Hepatocyte (in vitro differentiated cells): ENCODE results near the gene ARHGEF12.

Experiments used
- CTCF ChIP-seq: fragments of 200-600 bp; sonication (generic); IDR thresholded peaks from 2 replicates; pipeline ENCODE4 v1.5.1; 2016; ENCODE audit warnings: antibody characterized with exemption, mild to moderate bottlenecking; ENCODE audit not compliant: poor library complexity
- EZH2 ChIP-seq: fragments of 200-600 bp; sonication (generic); IDR thresholded peaks from 2 replicates; pipeline ENCODE4 v1.6.1; 2016; ENCODE audit warnings: antibody characterized with exemption, mild to moderate bottlenecking, borderline replicate concordance
- EZH2phosphoT487 ChIP-seq: fragments of 200-600 bp; sonication (generic); IDR thresholded peaks from one replicate; pipeline ENCODE4 v1.6.1; 2018; ENCODE audit warnings: antibody characterized with exemption, mild to moderate bottlenecking, low read depth, moderate library complexity; ENCODE audit not compliant: unreplicated experiment, severe bottlenecking

DNA sequence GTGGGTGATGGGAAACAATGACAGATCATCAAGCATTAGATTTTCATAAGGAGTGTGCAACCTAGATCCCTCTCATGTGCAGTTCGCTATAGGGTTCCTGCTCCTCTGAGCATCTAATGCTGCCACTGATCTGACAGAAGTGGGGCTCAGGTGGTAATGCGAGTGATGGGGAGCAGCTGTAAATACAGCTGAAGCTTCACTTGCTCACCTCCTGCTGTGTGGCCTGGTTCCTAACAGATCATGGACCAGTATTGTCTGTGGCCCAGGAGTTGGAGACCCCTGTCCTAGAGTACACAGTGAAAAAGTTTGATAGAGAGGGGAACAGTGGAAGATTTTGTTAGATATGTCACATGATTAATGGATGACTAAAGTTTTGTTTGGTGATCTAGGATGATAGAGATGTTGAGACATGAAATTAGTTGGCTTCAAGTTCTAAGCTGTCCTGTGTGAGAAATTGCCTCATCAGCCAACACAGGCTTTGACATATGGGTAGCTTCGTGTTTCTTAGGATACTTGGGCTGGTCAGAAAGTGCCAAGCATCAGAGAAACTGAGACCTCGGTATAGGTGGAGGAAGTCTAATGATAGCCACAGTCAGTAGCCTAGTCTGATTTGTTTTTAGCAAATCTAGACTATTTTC is 47.4 kb downstream of the ARHGEF12 start:
- TF ChIP-seq CTCF (no peak), EZH2 (no peak), EZH2phosphoT487 (no peak)
